ENCODE data around the gene SGO2. TPM values are rescaled to one million over a fixed set of nuclear protein-coding genes. Genes with fewer than 3 reads are reported as not detected.

SGO2 gene
- total and polyA plus RNA-seq, 2 donors (not counting 1 experiment from before 2014, with no cell fraction given): 0.89 to 5.3 TPM

DNA sequence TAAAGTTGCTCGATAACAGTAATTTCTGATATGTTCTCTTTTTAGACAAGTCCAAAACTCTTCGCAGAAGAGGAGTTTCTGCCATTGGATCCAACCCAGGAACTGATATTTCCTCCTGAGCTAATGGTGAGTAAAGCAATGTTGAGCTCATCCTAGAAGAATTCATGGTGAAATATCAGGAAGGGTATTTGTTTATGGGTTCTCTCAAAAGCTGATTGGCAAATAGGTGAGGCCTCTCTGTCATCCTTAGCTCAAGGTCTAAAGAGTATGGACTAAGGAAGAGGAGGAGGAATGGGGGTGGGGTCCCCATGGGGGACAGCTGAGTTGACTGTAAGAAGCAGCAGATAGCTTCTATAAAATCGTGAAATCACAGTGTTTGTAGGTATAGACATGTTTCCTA, 78.0 kb downstream of the SGO2 start:
- CTCF ChIA-PET: interaction anchor here (0.9 kb wide), 1 partner anchor 28 kb away, joined by 3 read pairs; no protein-coding TSS in a partner anchor
- Histone ChIP-seq H3K9me3 (ENCODE audit: control extremely low read depth in 1 of 3, control insufficient read depth in 2 of 3, insufficient read depth in 1 of 3, low read length in 2 of 3) (no peaks in the 10 kb centered on the region), H3K79me2 (ENCODE audit: control insufficient read depth, insufficient read depth, low read length) (no peaks in the 10 kb centered on the region), H4K20me1 (ENCODE audit: control insufficient read depth, insufficient read depth, low read length, poor library complexity, severe bottlenecking) (no peaks in the 10 kb centered on the region), H3K4me3 (ENCODE audit: control extremely low read depth in 1 of 5, extremely low read depth in 1 of 5, insufficient read depth in 1 of 5, low read depth in 2 of 5, low read length in 4 of 5) (no peak overlapping the region), H3K27me3 (replicated peaks in 1 of 4; ENCODE audit: control extremely low read depth in 1 of 4, control insufficient read depth in 3 of 4, insufficient read depth in 4 of 4, low read length in 3 of 4) (no peaks in the 10 kb centered on the region), H3K36me3 (replicated peaks in 1 of 2; ENCODE audit: control extremely low read depth in 1 of 2, control insufficient read depth in 1 of 2, extremely low read depth in 1 of 2, insufficient read depth in 2 of 2, low read length in 1 of 2) (no peaks in the 10 kb centered on the region), H3K9ac (ENCODE audit: low read length) (no peak overlapping the region), H2AFZ (ENCODE audit: insufficient read depth, low read depth, low read length, poor library complexity, severe bottlenecking) (no peak overlapping the region), H3K27ac (ENCODE audit: low read length in 2 of 2) (no peak overlapping the region), H3K4me1 (ENCODE audit: control insufficient read depth in 2 of 2, insufficient read depth in 2 of 2, low read length in 2 of 2) (no peaks in the 10 kb centered on the region), H3K4me2 (replicated peaks; ENCODE audit: low read depth, low read length, poor library complexity, severe bottlenecking) (no peak overlapping the region)
- no peak overlapping the region for H3K27ac Mint-ChIP-seq
- no peak for TF ChIP-seq CTCF (IDR thresholded peaks at IDR 0.05)
- no peak for TF ChIP-seq EZH2 (IDR thresholded peaks at IDR 0.05; ENCODE audit: borderline replicate concordance, insufficient read depth, low read depth, low read length, poor library complexity, severe bottlenecking)
- POLR2A ChIA-PET: no interaction called here
- no peak for DNase-seq
- 71% methylated on average over 1 of the region's 3 CpGs for WGBS (ENCODE audit: insufficient coverage)
- intact Hi-C loops (cut with micrococcal nuclease): no loop called here
- H3K9me3 Mint-ChIP-seq (ENCODE audit: insufficient read depth): peaks cover 3% of the 10 kb centered on the region
- no peak overlapping the region for H3K4me3 Mint-ChIP-seq
- ATAC-seq (ENCODE audit: low read depth): no peak
- no peaks in the 10 kb centered on the region for H3K4me1 Mint-ChIP-seq
- peaks cover 21% of the 10 kb centered on the region for H3K27me3 Mint-ChIP-seq

DNA sequence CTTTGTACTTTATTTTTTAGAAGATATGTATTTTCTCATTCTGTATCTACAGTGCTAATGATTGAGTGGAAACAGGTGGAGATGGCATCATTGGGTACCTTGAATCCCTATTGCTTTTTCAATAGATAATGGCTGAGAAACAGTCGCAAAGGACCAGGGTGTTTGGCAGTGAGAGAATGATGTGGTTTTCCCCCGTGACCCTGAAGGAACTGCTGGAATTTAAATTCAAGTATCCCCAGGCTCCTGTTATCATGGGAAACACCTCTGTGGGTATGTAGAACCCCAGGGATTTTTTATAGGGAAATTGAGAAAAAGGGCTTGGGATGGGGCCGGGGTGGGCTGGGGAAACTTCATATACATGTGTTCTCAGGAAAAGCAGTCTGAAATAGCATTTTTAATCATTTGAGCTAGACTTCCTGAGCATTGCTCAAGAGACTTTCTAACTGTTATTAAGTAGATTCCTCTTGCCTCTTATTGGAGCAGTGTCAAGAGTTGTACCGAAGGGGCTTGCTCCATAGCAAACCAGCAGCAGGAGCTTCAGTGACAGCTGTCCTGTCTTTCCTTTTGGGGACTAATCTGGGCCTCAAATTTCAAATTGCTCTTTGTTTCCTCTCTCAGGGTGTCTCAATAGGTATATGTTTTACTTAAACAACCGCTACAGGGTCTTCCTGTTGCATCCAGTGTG, 78.7 kb downstream of the SGO2 start:
- ATAC-seq (ENCODE audit: low read depth) (no peak), DNase-seq (no peak)
- TF ChIP-seq CTCF (IDR thresholded peaks at IDR 0.05) (no peak), EZH2 (IDR thresholded peaks at IDR 0.05; ENCODE audit: borderline replicate concordance, insufficient read depth, low read depth, low read length, poor library complexity, severe bottlenecking) (no peak)
- Histone ChIP-seq H4K20me1 (ENCODE audit: control insufficient read depth, insufficient read depth, low read length, poor library complexity, severe bottlenecking) (no peaks in the 10 kb centered on the region), H3K27ac (ENCODE audit: low read length in 2 of 2) (no peak overlapping the region), H2AFZ (ENCODE audit: insufficient read depth, low read depth, low read length, poor library complexity, severe bottlenecking) (no peak overlapping the region), H3K4me3 (ENCODE audit: control extremely low read depth in 1 of 5, extremely low read depth in 1 of 5, insufficient read depth in 1 of 5, low read depth in 2 of 5, low read length in 4 of 5) (no peak overlapping the region), H3K27me3 (replicated peaks in 1 of 4; ENCODE audit: control extremely low read depth in 1 of 4, control insufficient read depth in 3 of 4, insufficient read depth in 4 of 4, low read length in 3 of 4) (no peaks in the 10 kb centered on the region), H3K4me1 (ENCODE audit: control insufficient read depth in 2 of 2, insufficient read depth in 2 of 2, low read length in 2 of 2) (no peaks in the 10 kb centered on the region), H3K9me3 (ENCODE audit: control extremely low read depth in 1 of 3, control insufficient read depth in 2 of 3, insufficient read depth in 1 of 3, low read length in 2 of 3) (no peaks in the 10 kb centered on the region), H3K79me2 (ENCODE audit: control insufficient read depth, insufficient read depth, low read length) (no peaks in the 10 kb centered on the region), H3K36me3 (replicated peaks in 1 of 2; ENCODE audit: control extremely low read depth in 1 of 2, control insufficient read depth in 1 of 2, extremely low read depth in 1 of 2, insufficient read depth in 2 of 2, low read length in 1 of 2) (no peaks in the 10 kb centered on the region), H3K9ac (ENCODE audit: low read length) (no peak overlapping the region), H3K4me2 (replicated peaks; ENCODE audit: low read depth, low read length, poor library complexity, severe bottlenecking) (no peak overlapping the region)
- Mint-ChIP-seq H3K4me1 (no peaks in the 10 kb centered on the region), H3K27me3 (peaks cover 23% of the 10 kb centered on the region), H3K9me3 (ENCODE audit: insufficient read depth) (peaks cover 3% of the 10 kb centered on the region), H3K27ac (no peak overlapping the region), H3K4me3 (no peak overlapping the region)
- intact Hi-C loops (cut with micrococcal nuclease): no loop called here
- ChIA-PET CTCF (no interaction called here), POLR2A (no interaction called here)
- 77% methylated on average over 4 of the region's 5 CpGs for WGBS (ENCODE audit: insufficient coverage)
